Measurements from ENCODE around the gene YRDC. TPM values are rescaled to one million over a fixed set of nuclear protein-coding genes. Genes with fewer than 3 reads are reported as not detected.

The YRDC gene
- total and polyA plus RNA-seq, 9 of the 15 experiments (the other 6 are each of a cell fraction or from before 2014, with no cell fraction given): 11.1 to 58.5 (median 49.8) TPM

- TF ChIP-seq BRF2 (IDR thresholded peaks at IDR 0.05; ENCODE audit: borderline replicate concordance, insufficient read depth, insufficient read length): no peak
- TF ChIP-seq ARID3A (IDR thresholded peaks at IDR 0.05; ENCODE audit: borderline replicate concordance, low read depth, low read length): no peak
- no peak for TF ChIP-seq NR2F6 (CRISPR knock-in tag; IDR thresholded peaks at IDR 0.05)
- TF ChIP-seq SOX6 (IDR thresholded peaks at IDR 0.05): no peak
- no peak for TF ChIP-seq HSF4 (CRISPR knock-in tag; IDR thresholded peaks at IDR 0.05; ENCODE audit: borderline replicate concordance)
- TF ChIP-seq NKRF (IDR thresholded peaks at IDR 0.05; ENCODE audit: borderline replicate concordance): peak; percentile 83
- peak; percentile 96 for TF ChIP-seq CREM (IDR thresholded peaks at IDR 0.05; ENCODE audit: low read depth)
- TF ChIP-seq ZNF449 (CRISPR knock-in tag; IDR thresholded peaks at IDR 0.05): no peak
- 0 out of 2 replicates have a peak, but pooled peaks have one; percentile 29 for TF ChIP-seq ZBTB1 (CRISPR knock-in tag; IDR thresholded peaks at IDR 0.05; ENCODE audit: borderline replicate concordance, low read depth)
- TF ChIP-seq GTF2A2 (tag; IDR thresholded peaks at IDR 0.05): no peak
- TF ChIP-seq POLR2A (conservative IDR thresholded peaks at IDR 0.05): peak; percentile 82
- TF ChIP-seq JUND (IDR thresholded peaks at IDR 0.05; ENCODE audit: borderline replicate concordance, low read depth, low read length): peak; percentile 57
- TF ChIP-seq JUND (tag; IDR thresholded peaks at IDR 0.05; ENCODE audit: borderline replicate concordance, low read depth, low read length): no peak
- TF ChIP-seq HES1 (IDR thresholded peaks at IDR 0.05; ENCODE audit: low read depth): no peak
- no peak for TF ChIP-seq ZNF239 (CRISPR knock-in tag; IDR thresholded peaks at IDR 0.05)
- TF ChIP-seq POLR2H (tag; IDR thresholded peaks at IDR 0.05; ENCODE audit: low read depth): peak; percentile 54; the same call in 1 of the 2 replicates
- no peak for TF ChIP-seq GATA2 (CRISPR knock-in tag; IDR thresholded peaks at IDR 0.05)
- peak in 1 of 3 experiments; percentile 67 for TF ChIP-seq YY1 (IDR thresholded peaks at IDR 0.05; ENCODE audit: borderline replicate concordance in 1 of 3, control insufficient read depth in 1 of 3, extremely low read depth in 1 of 3, insufficient read depth in 3 of 3, insufficient read length in 1 of 3, insufficient replicate concordance in 2 of 3, low read depth in 1 of 3, low read length in 2 of 3)
- TF ChIP-seq ZNF197 (CRISPR knock-in tag; IDR thresholded peaks at IDR 0.05; ENCODE audit: low read depth): no peak
These were observed at the start of gene YRDC, which contains the start of gene C1orf122 (continued) for GRCh38 chr1:37807555-37808368.
